IPS-18c (cell line): ENCODE measurements around the gene LRRC10.

ENCODE experiments used
- H3K4me3 ChIP-seq: 2 replicates; pipeline ENCODE4 v1.7.0; 2013; ENCODE audit warnings: low read depth, mild to moderate bottlenecking, low read length, moderate library complexity; ENCODE audit not compliant: insufficient read depth
- H3K9me3 ChIP-seq: one replicate; pipeline ENCODE4 v1.6.1; 2013; ENCODE audit warnings: mild to moderate bottlenecking, low read length, moderate library complexity; ENCODE audit not compliant: control insufficient read depth, insufficient read depth

The LRRC10 gene

DNA sequence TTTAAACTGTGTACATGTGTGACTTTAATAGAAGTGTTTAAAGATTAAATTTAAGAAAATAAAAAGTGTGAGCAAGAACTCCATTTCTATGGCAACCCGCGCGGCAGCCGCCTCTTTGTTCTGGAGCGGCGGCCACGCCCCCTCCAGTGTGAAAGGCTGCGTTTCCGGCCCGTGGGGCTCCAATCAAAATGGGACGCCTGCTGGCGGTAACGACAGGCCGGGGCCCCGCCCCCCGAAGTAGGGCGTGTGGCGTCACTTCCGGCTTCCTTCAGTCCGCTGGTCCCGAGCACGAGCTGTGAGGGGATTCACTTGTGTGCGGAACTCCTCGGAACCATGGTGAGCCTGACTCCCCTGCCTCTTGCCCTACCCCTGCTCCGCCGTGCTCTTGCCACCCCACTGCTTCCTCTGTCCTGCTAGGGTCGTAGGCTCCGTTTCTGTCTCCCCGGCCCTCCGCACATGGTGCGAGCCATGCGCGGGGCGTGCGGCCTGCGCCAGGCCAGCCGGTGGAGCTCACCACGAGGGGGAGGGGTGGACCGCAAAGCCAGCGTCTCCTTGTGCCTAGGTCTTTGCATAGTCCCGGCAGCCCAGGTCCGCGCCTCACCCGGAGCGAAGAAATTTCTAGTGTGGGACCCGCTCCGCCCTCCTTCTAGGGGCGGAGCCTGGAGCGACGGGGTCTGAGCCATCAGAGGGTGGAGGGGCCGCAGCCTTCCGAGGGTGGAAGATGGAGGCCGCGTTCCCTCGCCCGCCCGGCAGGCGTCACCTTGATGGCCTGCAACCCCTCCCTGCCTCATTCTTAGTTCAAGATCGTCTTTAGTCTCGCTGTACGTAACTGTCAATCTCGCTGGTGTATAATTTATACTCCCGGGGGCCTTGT lies 25.3 kb downstream of the LRRC10 start, which contains the start of gene CCT2:
Gene CCT2, plus strand, starts transcription at position 271 of the 874 bp plus-strand sequence. Its CDS starts 63 bp downstream, at position 334.
- Histone ChIP-seq H3K4me3 (peak within 1 kb of the TSS; percentile 99), H3K9me3 (no peaks in the 10 kb centered on the region)

GRCh38 chr12:69583203-69583602 lies 27.5 kb downstream of the LRRC10 start:
- no peaks in the 10 kb centered on the region for H3K9me3 ChIP-seq
- no peak overlapping the region for H3K4me3 ChIP-seq

- no peaks in the 10 kb centered on the region for H3K9me3 ChIP-seq
- H3K4me3 ChIP-seq: no peak overlapping the region
Observed at GRCh38 chr12:69580074-69580473, 30.6 kb downstream of the LRRC10 start.

- Histone ChIP-seq H3K4me3 (no peak overlapping the region), H3K9me3 (no peaks in the 10 kb centered on the region)
Observed at GRCh38 chr12:69579029-69579428, 31.7 kb downstream of the LRRC10 start.

GRCh38 chr12:69578283-69578682 lies 32.4 kb downstream of the LRRC10 start:
- H3K4me3 ChIP-seq: no peak overlapping the region
- H3K9me3 ChIP-seq: no peaks in the 10 kb centered on the region

- H3K9me3 ChIP-seq: no peaks in the 10 kb centered on the region
- H3K4me3 ChIP-seq: no peak overlapping the region
Observed at GRCh38 chr12:69575346-69575745, 35.4 kb downstream of the LRRC10 start.

GRCh38 chr12:69570545-69571399 lies 39.9 kb downstream of the LRRC10 start:
- H3K4me3 ChIP-seq: no peak overlapping the region
- no peaks in the 10 kb centered on the region for H3K9me3 ChIP-seq

GRCh38 chr12:69570000-69570516 lies 40.6 kb downstream of the LRRC10 start:
- H3K9me3 ChIP-seq: no peaks in the 10 kb centered on the region
- no peak overlapping the region for H3K4me3 ChIP-seq

- no peaks in the 10 kb centered on the region for H3K9me3 ChIP-seq
- H3K4me3 ChIP-seq: no peak overlapping the region
Observed at GRCh38 chr12:69569236-69569635, 41.5 kb downstream of the LRRC10 start.

DNA sequence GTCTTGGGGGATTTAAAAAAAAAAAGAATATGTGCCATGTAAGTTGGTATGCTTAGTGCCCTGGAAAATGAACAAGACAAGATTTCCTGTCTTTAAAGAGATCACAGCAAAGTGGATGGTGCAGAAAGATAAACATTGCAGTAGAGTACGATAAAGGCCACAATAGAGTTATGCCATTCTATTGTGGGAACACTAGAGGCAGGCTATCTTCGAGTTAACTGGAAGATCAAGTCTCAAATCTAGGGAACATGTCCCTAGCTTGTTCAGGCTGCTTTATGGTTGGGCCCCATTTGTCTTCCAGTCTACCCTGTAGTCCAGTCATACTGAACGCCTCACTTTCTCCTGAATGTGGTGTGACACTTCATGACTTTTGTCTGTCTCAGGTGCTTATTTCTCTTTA lies 44.1 kb downstream of the LRRC10 start:
- Histone ChIP-seq H3K4me3 (no peak overlapping the region), H3K9me3 (no peaks in the 10 kb centered on the region)

DNA sequence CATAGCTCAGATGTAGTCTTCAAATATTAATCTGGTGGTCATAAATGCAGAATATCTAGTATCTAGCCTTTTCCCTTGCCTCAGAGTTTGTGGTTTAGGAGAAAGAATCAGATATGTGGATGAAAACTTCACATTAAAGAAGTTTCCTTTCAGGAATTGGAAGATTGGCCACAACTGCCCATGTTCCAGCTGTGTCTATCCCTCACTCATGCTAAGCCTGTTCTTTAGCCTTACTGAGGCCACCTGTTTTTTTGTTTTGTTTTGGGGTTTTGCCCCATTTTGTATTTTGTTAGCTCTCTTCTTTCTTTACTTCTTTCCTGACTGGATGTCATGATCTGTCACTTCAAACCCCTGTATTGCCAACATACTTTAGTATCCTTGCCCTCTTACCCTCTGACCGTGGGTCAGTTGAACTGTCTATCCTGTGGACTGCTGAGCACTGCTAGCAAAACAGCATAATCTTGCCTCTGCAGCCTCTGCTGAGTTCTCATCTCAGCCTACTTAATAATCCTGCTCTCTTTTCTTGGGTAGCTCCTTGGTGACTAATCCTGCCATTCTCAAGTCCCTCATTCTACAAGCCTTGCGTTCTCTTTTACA lies 47.4 kb downstream of the LRRC10 start:
- no peaks in the 10 kb centered on the region for H3K9me3 ChIP-seq
- H3K4me3 ChIP-seq: no peak overlapping the region
